IPS DF 4.7 (cell line): Measurements from ENCODE around the gene HOXC9.

Experiments
- DNase-seq: peaks from one replicate; pipeline ENCODE4 v3.0.0-alpha.2; 2013; ENCODE audit warnings: low spot score; ENCODE audit errors: extremely low read depth

Gene HOXC9

DNA sequence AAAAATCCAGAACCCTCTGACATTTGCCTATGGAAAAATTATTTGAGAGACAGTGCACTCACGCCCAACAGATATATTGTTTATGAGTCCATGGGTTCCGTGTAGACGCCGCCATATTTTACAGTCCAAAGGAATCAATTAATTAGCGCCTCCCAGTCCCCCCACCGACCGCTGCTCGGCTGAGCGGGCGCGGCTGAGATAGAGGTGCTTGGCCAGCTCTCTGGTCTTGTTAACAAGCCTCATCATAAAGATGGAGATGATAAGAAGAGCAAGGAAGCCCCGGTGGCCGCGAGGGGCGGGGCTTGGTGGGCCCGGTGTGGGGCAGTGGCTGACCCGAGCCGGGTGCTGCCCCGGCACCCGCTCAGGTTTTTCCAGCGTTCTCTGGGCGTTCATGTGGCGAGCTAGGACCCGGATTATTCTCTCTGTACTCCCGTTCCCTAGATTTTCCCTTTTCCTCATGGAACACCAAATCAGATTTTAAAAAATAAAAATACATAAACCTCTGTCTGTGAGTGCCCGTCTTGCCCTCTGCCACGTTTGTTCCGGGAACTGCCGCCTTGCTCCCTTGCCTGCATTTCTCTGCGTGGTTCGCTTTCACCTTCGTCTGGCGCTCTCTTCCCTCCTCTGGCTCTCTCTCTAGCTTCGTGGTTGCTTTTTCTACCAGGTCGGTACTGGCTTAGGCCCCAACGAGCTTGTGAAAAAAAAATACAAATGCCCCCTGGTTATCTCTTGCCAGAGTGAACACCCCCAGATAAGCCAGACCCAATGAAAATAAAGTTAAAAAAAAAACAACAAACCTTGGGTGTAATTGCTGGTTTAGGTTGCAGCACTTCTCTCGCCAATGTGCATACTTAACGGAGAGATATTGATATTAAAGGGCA is 36.3 kb upstream of the HOXC9 start:
- no peak for DNase-seq

GRCh38 chr12:53964315-53964713 is 35.6 kb upstream of the HOXC9 start:
- no peak for DNase-seq

GRCh38 chr12:53965281-53966084 is 34.5 kb upstream of the HOXC9 start:
- no peak for DNase-seq

DNA sequence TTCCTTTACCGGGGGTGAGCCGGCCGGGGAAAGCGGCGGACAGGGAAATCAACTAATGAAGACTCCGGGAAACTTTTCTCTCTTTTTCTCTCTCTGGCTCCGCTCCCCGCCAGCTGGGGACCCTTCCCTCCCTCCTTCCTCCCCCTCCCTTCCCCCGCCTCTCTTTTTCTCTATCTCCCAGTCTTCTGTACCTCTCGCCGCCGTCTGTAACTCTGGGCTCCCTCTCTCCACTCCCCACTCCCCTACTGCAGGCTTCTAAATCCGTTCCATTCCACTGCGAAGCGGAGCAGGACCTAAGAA is 33.9 kb upstream of the HOXC9 start:
- DNase-seq: no peak

DNA sequence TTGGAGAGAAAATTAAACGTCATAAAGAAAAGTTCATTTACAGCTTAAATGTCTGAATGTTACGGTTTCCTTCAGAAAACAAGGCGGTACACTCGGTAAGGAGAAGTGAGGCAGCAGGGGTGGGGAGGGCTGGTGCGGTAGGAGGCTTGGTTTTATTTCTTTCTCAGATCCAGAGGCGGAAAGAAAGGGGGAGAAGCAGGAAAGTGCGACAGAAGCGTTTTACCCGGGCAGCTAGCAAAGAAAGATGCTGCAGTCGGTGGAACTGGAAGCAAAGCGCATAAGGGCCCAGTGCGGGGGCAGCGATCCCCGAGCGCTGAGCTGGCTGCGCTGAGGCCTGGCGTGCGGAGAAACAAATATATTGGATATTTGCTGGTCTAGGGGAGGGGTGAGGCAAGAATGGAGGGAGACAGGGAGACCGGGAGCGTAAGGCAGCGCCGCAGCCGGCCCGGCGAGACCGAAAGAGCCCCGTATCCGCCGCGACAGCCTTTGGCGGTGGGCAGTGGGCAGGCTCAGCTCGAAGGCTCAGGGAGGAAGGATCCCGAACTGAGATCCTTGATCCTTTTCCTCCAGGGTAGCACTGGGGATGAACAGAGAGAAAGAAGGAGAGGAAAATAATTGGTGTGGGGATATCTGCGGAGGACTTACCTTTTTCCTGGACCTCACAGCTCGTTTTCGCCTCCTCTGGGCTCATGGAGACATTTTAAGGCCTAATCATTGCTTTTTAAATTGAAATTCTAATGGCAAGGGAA is 33.4 kb upstream of the HOXC9 start:
- DNase-seq: no peak

DNA sequence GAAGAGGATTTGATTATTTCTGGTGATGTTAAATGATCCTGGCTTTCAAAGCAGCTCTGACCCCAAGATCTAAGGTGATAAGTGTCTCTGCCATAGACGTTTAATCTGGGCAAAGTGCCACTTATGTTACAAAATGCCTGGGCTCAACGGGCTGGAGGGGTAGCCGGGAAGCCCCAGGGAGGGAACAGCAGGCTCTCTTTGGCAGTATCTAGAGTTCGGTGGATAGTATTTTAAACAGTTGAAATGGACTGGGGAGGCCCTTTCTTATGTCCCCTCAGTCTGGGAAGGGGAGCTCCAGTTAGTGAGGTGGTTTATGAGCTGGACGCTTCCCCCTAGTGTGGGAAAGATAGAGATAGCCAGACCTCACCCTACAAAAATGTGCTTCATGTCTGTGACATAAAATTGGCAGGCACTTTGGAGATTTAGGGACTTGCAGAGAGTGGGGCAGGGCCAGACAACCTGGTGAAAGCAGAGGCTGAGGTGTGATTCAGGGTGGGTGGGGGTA is 32.5 kb upstream of the HOXC9 start:
- DNase-seq: no peak

DNA sequence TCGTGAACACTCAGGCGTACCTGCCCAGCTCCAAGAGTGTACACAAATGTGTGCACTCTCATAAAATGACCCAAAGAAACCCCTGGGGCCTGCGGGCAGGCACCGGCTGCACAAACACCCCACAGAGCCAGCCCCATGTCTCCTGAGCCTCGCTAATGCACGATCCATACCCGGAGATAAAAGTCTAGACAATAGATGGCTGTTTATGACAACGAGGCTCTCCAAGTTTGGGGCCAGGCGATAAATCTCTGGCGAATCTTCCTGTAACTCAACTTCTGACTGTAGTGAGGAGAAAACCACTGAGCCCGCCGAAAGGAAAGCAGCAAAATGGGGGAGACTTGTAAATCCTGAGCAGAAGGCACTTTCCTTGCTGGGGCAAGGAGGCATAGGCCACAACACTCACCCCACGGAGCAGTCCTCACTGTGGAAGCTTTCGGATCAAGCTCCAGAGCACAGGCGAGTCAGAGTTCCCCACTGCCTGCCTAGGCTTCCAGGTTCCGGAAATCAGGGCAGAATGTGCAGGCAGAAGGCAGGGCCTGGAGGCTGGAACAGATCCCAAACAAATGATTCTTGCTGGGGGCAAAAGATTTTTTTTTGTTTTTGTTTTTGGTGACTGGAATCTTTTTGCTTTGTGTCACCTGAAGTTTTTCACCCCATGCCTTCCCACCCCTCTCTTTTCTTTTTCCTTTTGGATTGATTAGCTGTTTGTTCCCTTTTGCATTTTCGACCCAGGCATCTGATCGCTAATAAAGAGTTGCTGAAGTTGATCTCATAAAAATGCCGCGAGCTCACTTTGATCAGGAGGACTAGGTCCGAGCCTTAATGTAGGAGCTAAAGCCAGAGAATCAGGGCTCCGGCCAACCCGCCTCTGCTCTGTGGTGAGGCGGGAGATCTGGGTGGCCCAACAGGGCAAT is 31.5 kb upstream of the HOXC9 start:
- no peak for DNase-seq

GRCh38 chr12:53969588-53970259 is 30.2 kb upstream of the HOXC9 start:
- no peak for DNase-seq

GRCh38 chr12:53970451-53970850 is 29.5 kb upstream of the HOXC9 start:
- DNase-seq: no peak

DNA sequence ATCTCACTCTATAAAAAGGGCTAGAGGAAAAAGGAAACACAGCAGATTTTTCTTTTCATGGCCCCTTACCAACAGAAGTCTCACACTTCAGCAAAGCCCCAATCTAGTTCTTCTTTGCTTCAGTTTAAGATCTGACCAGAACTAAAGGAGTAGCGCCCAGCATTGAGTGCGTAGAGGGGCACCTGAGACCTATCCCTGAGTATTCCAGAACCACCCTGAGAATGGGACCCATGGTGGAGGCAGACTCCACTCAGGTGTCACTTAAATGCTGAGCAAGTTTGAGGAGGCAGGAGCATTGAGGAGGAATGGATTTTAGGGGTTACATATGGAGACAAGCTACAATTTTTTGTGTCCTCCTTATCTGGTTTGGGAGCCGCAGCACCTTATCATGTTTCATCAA is 28.8 kb upstream of the HOXC9 start:
- no peak for DNase-seq

DNA sequence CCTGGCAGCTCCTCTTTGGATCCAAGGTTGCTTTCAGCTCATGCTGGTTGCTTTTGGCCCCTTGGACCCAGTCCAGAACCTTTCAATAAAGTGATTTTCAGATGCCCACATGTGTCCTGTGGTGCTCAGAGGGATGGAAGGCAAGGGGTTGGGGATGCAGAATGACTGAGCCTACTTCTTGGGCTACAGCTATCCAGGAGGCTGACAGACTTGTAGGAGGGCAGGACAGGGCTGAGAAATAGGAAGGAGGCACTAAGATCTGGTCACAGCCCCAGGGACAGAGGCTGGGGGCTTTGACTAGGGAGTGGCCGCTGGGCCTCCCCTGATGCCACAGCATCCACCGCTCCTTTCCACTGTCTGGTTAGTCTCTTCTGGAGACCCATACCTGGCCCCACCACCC is 28.3 kb upstream of the HOXC9 start:
- DNase-seq: no peak

DNA sequence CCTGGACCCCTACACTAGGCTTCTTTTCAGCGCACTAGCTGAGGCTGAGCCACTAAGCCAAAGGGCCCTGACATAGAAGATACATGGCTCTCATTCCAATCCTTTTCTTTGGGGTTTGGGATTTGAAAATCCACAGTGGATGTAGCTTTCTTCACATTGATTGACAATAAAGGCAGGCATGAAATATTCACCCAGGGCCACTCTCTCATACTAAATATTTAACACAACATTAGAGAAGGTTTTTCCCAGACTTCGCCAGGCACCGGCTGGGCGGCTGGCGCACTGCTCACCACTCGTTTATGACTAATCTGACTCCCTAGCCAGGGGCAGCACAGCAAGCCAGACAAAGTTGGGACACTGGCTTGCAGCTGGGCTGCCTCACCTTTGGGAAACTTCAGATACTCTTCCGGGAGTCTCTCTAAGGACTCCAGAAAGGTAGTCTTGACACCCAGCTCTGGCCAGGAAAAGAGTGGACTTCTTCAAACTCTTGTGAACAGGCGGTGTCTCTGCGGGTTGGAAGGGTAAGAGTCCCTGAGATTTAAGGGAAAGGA is 27.7 kb upstream of the HOXC9 start:
- DNase-seq: no peak

- DNase-seq: no peak
These were observed 27.2 kb upstream of the HOXC9 start, which contains the start of gene HOXC11 for GRCh38 chr12:53972722-53973235. HOXC11 (plus strand) TSS chr12:53973126; CDS start chr12:53973242, 116 bp downstream.

- no peak for DNase-seq
These were observed 26.5 kb upstream of the HOXC9 start for GRCh38 chr12:53973236-53974042.

DNA sequence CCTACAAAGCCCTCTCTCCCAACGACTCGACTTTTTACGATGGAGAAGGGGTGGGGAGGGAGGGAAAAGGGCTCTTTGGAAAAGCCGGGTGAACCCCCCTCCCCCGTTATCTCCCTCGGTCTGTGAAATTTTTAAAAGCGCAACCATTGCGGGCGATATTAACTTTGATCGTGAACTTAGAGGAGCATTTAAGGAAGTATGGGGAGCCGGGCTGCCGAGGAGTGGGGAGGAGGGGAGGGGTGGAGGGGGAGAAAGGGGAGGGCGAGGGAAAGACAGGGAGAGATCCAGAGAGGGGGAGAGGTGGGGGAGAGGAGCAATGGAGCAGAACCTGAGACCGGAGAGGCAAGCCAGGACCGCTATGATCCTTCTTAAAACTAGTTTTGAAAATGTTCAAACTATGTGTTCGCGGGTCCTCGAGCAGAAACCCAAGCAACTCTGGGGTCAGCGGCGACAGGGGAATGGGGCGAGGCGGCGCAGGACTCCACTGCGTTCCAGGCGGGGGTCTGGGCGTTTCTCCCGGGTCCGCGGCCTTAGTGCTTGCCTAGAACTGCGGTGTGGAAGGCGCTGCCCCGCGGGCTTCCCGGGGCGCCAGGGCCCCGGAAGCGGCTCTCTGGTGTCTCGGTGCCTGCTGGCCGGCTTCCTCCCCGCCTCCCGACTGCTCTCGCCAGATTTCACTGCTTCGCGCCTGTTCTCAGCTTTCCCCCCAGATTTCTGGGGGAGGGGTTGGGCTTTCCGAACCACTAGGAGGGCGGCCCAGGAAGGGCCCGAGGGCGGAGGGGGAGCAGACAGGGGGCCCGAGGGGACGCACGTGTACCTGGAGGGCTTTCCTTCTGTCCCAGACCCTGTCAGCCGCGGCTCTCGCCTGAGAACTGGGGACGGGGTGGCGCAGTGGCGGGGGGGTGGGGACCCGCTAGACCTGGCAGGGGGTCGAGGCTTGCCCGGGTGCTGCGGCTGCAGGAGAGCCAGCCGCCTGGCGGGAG is 25.6 kb upstream of the HOXC9 start, which contains the start of gene HOTAIR:
TSS of gene HOTAIR (minus strand) at position 871 of the 980 bp plus-strand sequence.
- no peak for DNase-seq

DNA sequence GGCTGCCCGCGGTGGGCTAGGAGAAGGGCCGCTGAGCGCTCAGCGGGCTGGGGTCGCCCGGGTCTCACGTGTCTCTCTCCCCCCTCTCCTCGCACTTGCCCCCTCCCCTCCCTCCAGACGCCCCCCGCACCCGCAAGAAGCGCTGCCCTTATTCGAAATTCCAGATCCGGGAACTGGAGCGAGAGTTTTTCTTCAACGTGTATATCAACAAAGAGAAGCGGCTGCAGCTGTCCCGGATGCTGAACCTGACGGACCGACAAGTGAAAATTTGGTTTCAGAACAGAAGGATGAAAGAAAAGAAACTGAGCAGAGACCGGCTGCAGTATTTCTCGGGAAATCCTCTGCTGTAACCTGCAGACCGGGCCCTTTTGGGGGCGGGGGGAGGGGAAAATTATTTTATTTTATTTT is 24.9 kb upstream of the HOXC9 start:
- DNase-seq: no peak

GRCh38 chr12:53975479-53976152 is 24.3 kb upstream of the HOXC9 start:
- DNase-seq: no peak
